Measurements from ENCODE around the gene TIMP4.

GRCh38 chr3:12196684-12197083, 38.0 kb upstream of the TIMP4 start:
- TF ChIP-seq CTCF (IDR thresholded peaks at IDR 0.05; ENCODE audit: low read depth, low read length, poor library complexity, severe bottlenecking) (no peak), EZH2phosphoT487 (IDR thresholded peaks at IDR 0.05; ENCODE audit: borderline replicate concordance, low read length) (no peak)

Data from DOHH2 (cell line).